Upper lobe of right lung (tissue), 1 donor: ENCODE measurements around the gene EFCAB13. TPM values are rescaled to one million over a fixed set of nuclear protein-coding genes. Genes with fewer than 3 reads are reported as not detected.
A peak's percentile ranks its signal among the peaks of the same experiment; 100 is the strongest.

ENCODE experiments used
- ATAC-seq: fragments of 200-7000 bp; cut with Tn5 transposase; one replicate; pipeline ENCODE4 v1.9.1; 2020; ENCODE audit warnings: mild to moderate bottlenecking, moderate library complexity
- DNase-seq: peaks from one replicate; pipeline ENCODE4 v3.0.0-alpha.2; 2020
- H3K27ac ChIP-seq: fragments of 200-600 bp; one replicate; pipeline ENCODE4 v1.8.0; 2022
- H3K27me3 ChIP-seq: fragments of 200-600 bp; one replicate; pipeline ENCODE4 v1.8.0; 2022; ENCODE audit warnings: mild to moderate bottlenecking
- H3K36me3 ChIP-seq: fragments of 200-600 bp; one replicate; pipeline ENCODE4 v1.8.0; 2022
- H3K4me1 ChIP-seq: fragments of 200-600 bp; one replicate; pipeline ENCODE4 v1.8.0; 2022
- H3K4me3 ChIP-seq: fragments of 200-600 bp; one replicate; pipeline ENCODE4 v1.8.0; 2022; ENCODE audit warnings: mild to moderate bottlenecking
- H3K9me3 ChIP-seq: fragments of 200-600 bp; one replicate; pipeline ENCODE4 v1.8.0; 2022
- intact Hi-C: fragments of 100-400 bp; cut with DNase I; formaldehyde crosslinking; loops from one replicate; pipeline ENCODE4 v1.11.0; 2022
- total RNA-seq: library from RNA; stranded (reverse); fragmentation: NEBNext Ultra II Directional; extraction: Animal tissue kit (Norgen Biotek cat#: 25700); gene quantifications from one replicate; pipeline ENCODE4 v1.2.1, GENCODE V29; 2021
- TF ChIP-seq, protein P1 (sequence below): fragments of 200-600 bp; IDR thresholded peaks from one replicate; pipeline ENCODE4 v1.8.0; 2022; ENCODE audit warnings: antibody characterized with exemption
- donor health status: DM: no; HTN: yes; CAD: no; lungs with severe emphysema.

Gene EFCAB13
- total RNA-seq, 1 donor from 2014 or later = 11.8 TPM

DNA sequence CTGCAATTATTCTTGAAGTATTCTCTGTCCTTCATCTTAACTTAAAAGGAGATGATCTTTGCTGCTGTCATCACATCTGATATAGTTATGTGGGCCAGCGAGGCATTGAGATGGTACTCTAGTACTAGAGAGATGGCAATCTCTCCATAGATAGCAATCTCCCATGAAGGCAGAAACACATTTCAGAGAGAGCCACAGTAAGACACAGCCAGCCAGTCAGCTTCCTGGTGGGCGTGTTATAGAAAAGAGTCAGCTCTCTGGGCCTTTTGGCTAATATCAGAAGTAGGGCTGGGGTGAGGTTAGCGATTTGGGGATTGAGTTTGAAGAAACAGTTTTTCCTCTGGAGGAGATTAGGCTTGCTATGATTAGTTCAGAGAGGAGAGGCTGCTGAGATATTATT lies 22.6 kb upstream of the EFCAB13 start:
- H3K9me3 ChIP-seq = no peaks in the 10 kb centered on the region
- intact Hi-C loops = no loop called here
- DNase-seq (no peak), ATAC-seq (no peak)
- peaks cover 10% of the 10 kb centered on the region for H3K4me1 ChIP-seq
- H3K27ac ChIP-seq = no peak overlapping the region
- TF ChIP-seq, protein P1, sequence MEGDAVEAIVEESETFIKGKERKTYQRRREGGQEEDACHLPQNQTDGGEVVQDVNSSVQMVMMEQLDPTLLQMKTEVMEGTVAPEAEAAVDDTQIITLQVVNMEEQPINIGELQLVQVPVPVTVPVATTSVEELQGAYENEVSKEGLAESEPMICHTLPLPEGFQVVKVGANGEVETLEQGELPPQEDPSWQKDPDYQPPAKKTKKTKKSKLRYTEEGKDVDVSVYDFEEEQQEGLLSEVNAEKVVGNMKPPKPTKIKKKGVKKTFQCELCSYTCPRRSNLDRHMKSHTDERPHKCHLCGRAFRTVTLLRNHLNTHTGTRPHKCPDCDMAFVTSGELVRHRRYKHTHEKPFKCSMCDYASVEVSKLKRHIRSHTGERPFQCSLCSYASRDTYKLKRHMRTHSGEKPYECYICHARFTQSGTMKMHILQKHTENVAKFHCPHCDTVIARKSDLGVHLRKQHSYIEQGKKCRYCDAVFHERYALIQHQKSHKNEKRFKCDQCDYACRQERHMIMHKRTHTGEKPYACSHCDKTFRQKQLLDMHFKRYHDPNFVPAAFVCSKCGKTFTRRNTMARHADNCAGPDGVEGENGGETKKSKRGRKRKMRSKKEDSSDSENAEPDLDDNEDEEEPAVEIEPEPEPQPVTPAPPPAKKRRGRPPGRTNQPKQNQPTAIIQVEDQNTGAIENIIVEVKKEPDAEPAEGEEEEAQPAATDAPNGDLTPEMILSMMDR = no peak
- H3K27me3 ChIP-seq = no peaks in the 10 kb centered on the region
- H3K4me3 ChIP-seq = no peak overlapping the region
- no peaks in the 10 kb centered on the region for H3K36me3 ChIP-seq

DNA sequence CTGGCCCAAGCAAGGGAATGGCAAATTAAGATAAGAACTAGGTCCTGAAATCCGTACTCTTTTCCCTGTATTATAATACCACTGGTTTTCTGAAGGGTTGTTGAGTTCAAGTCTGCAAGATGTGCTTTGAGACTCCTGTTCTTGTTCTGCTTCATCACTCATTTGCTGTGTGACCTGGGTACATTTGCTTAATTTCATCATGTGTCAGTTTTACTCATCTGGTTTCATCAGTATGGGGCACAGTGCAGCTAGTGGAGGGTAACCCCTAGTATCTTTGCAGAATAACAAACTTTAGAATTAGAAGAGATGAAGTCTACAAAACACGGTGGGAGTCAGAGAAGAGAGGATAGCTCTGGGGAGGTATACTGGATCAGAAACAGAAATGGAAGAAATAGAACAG lies 21.9 kb upstream of the EFCAB13 start:
- H3K9me3 ChIP-seq = no peaks in the 10 kb centered on the region
- H3K27ac ChIP-seq = no peak overlapping the region
- no peaks in the 10 kb centered on the region for H3K27me3 ChIP-seq
- intact Hi-C loops = no loop called here
- DNase-seq (no peak), ATAC-seq (no peak)
- peaks cover 12% of the 10 kb centered on the region for H3K4me1 ChIP-seq
- no peak overlapping the region for H3K4me3 ChIP-seq
- no peaks in the 10 kb centered on the region for H3K36me3 ChIP-seq
- TF ChIP-seq, protein P1 = no peak

DNA sequence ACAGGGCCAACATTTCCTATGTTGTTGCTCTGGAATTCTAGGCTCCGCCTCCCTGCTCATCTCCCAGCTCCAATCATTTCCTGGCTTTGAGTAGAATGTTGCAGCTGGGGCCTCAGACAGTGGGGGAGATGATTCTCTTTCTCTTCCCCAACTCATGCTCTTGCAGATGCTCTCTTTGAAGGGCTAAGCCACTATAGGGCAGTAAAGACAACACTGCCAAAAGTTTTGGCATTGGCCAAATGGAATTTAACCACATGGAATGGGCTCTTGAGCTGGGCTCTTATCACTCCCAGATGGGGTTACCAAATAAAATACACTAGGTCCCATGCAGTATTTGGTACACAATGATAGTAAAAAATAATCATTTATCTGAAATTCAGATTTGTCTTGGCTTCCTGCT lies 19.6 kb upstream of the EFCAB13 start:
- Histone ChIP-seq H3K27ac (no peak overlapping the region), H3K36me3 (no peaks in the 10 kb centered on the region), H3K4me1 (peaks cover 12% of the 10 kb centered on the region), H3K9me3 (no peaks in the 10 kb centered on the region), H3K27me3 (no peaks in the 10 kb centered on the region), H3K4me3 (no peak overlapping the region)
- DNase-seq (no peak), ATAC-seq (no peak)
- TF ChIP-seq, protein P1 = no peak
- intact Hi-C loops = no loop called here

DNA sequence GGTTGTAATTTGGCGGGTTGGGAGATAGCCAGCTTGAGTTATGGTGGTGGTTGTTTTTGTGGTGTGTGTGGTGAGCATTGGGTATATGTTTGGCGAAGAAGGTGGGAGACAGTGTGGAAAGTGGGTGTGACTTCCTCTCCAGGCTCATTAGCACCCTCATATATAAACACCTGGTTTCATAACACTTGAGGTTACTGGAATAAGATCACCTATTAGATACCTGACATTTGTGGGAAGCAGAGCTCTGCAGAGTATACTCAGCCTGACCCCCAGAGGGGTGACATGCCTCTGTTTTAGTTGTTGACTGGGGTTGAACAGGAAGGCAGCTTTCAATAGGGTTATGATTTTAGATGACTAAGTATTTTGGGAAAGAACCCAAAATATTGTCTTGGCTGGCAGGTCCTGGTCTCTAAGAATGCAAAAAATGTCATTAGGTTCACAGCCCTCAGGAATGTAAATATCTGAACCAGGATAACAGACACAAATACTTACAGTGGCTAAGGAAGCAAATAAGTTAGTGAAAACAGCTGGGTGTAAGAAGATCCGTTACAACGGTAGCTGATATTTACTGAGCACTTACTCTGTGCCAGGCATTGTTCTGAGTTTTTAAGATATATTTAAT lies 18.3 kb upstream of the EFCAB13 start:
- H3K36me3 ChIP-seq = no peaks in the 10 kb centered on the region
- H3K9me3 ChIP-seq = no peaks in the 10 kb centered on the region
- ATAC-seq (peak; percentile 80), DNase-seq (no peak)
- intact Hi-C loops = no loop called here
- no peaks in the 10 kb centered on the region for H3K27me3 ChIP-seq
- TF ChIP-seq, protein P1 = no peak
- peak overlapping the region; percentile 21 for H3K27ac ChIP-seq
- H3K4me1 ChIP-seq = peaks cover 12% of the 10 kb centered on the region
- no peak overlapping the region for H3K4me3 ChIP-seq

DNA sequence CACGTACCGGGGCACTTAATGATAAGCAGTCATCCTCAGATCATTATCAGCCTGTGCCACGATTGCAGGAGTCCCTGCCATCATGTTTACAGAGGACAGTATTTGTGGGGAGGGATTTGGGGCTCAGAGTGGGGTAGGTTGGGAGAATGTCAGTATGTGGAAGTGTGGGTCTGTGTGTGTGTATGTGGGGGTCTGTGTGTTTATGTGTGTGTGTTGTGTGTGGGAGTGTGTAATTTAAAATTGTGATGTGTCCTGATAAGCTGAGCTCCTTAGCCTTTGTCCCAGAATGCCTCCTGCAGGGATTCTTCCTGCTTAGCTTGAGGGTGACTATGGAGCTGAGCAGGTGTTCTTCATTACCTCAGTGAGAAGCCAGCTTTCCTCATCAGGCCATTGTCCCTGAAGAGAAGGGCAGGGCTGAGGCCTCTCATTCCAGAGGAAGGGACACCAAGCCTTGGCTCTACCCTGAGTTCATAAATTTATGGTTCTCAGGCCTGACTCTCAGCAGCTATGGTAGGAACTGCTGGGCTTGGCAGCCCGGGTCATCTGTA lies 13.5 kb upstream of the EFCAB13 start:
- intact Hi-C loops = loop anchor here (10.0 kb wide), 1 partner anchor 75 kb away; no protein-coding TSS in a partner anchor
- Histone ChIP-seq H3K27ac (no peak overlapping the region), H3K36me3 (no peaks in the 10 kb centered on the region), H3K4me1 (peaks cover 15% of the 10 kb centered on the region), H3K27me3 (no peaks in the 10 kb centered on the region), H3K9me3 (no peaks in the 10 kb centered on the region), H3K4me3 (no peak overlapping the region)
- ATAC-seq (no peak), DNase-seq (no peak)
- TF ChIP-seq, protein P1 = no peak
